T-helper 1 cell treated with Interleukin-12 subunit alpha and Interleukin-12 subunit beta and Interleukin-4 antibody, amounts not matched to agents 30 μg/mL and 1 μg/mL, for 36 hours (primary cell): Measurements from ENCODE around the gene VGLL1.
A peak's percentile ranks its signal among the peaks of the same experiment; 100 is the strongest.

Source experiments
- H3K27ac Mint-ChIP-seq: one replicate; pipeline ENCODE4 v1.8.0; 2021; ENCODE audit warnings: mild to moderate bottlenecking, mixed read lengths
- H3K27me3 Mint-ChIP-seq: one replicate; pipeline ENCODE4 v1.8.0; 2021; ENCODE audit warnings: low read depth, mixed read lengths
- H3K36me3 Mint-ChIP-seq: one replicate; pipeline ENCODE4 v1.8.0; 2021; ENCODE audit warnings: low read depth, mixed read lengths
- H3K4me1 Mint-ChIP-seq: one replicate; pipeline ENCODE4 v1.8.0; 2021; ENCODE audit warnings: low read depth, mixed read lengths
- H3K4me3 Mint-ChIP-seq: one replicate; pipeline ENCODE4 v1.8.0; 2021; ENCODE audit warnings: mild to moderate bottlenecking, moderate library complexity, mixed read lengths
- H3K9me3 Mint-ChIP-seq: one replicate; pipeline ENCODE4 v1.8.0; 2021; ENCODE audit warnings: mixed read lengths

VGLL1 gene

DNA sequence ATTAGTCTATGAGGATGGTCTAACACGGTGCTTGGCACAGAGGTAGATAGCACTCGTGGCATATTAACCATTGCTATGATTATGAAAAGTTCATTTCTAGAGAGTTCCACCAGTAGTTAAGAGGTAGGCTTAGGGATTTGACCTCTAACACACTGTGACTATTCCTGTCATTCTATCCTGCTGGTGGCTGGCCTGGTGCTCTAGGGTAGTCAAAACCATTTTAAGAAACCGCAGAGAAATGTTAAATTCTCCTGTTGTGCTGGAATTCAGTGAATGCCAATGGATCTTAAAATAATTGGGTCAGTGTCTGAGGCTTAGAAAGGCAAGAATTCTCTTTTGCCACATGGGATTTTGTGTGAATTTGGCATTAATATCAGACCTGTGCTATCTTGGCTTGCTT, 53.9 kb downstream of the VGLL1 start:
- no peaks in the 10 kb centered on the region for H3K27me3 Mint-ChIP-seq
- H3K9me3 Mint-ChIP-seq = no peaks in the 10 kb centered on the region
- peak overlapping the region; percentile 89 for H3K27ac Mint-ChIP-seq
- peaks cover 51% of the 10 kb centered on the region for H3K4me1 Mint-ChIP-seq
- no peaks in the 10 kb centered on the region for H3K36me3 Mint-ChIP-seq
- peak overlapping the region; percentile 66 for H3K4me3 Mint-ChIP-seq

DNA sequence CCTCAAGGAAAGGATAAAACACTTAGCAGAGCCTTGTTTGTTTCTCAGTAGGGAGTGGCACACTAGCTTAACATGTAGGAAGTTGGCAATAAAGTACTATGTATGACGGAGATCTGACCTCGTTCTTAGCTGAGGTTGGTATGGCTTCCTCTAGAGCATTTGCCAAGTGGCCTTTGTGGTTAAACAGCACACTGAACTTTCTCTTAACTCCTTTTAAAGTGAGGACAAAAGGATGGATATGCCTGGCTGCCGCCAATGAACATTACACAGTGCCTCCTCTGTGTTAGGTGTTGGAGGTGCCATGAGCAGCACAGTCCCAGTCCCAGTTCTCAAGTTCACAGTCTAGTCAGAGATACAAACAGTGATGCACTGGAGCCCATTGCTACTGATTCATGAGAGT, 54.4 kb downstream of the VGLL1 start:
- Mint-ChIP-seq H3K9me3 (no peaks in the 10 kb centered on the region), H3K27ac (peak overlapping the region; percentile 89), H3K36me3 (no peaks in the 10 kb centered on the region), H3K4me1 (peaks cover 51% of the 10 kb centered on the region), H3K27me3 (no peaks in the 10 kb centered on the region), H3K4me3 (peak overlapping the region; percentile 66)

DNA sequence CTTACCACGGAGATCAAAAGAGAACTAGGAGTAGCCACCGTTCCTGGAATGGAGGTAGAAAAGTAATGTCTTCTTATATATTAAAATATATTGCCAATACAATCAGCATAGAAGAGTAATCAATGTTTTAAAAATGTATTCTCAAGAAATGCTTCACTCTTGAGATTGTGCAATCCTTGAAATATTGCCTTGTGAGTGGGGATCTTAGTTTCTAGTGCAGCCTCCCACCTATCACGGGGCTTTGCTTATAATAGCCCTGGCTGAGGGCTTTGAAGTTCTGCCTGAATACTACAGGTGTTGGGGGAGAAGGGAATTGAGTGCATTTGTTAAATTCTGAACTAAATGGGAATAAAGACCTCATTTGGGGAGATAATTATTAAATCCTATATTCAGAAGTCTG, 55.5 kb downstream of the VGLL1 start:
- Mint-ChIP-seq H3K27me3 (no peaks in the 10 kb centered on the region), H3K36me3 (no peaks in the 10 kb centered on the region), H3K4me1 (peaks cover 51% of the 10 kb centered on the region), H3K9me3 (no peaks in the 10 kb centered on the region), H3K27ac (peak overlapping the region; percentile 69), H3K4me3 (peak overlapping the region; percentile 42)

DNA sequence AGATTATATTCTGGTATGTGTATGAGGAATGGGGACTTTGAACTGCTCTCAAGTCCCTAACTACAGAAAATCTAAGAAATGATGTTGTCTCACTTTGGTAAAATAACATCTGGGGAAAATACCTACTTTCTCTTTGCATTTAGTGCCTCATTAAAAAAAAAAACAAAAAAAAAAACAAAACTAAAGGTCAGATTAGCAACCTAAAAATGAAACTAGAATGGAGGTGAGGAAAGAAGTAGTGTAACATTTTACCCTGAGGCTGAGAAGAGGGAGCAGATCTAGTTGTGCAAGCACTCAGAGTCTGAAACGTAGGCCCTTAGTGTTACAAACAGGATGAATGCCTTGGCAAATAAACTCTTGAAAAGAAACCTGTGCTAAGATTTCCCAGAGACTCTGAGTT, 56.0 kb downstream of the VGLL1 start:
- Mint-ChIP-seq H3K36me3 (no peaks in the 10 kb centered on the region), H3K4me1 (peaks cover 51% of the 10 kb centered on the region), H3K27me3 (no peaks in the 10 kb centered on the region), H3K27ac (peak overlapping the region; percentile 69), H3K4me3 (peak overlapping the region; percentile 6), H3K9me3 (no peaks in the 10 kb centered on the region)

DNA sequence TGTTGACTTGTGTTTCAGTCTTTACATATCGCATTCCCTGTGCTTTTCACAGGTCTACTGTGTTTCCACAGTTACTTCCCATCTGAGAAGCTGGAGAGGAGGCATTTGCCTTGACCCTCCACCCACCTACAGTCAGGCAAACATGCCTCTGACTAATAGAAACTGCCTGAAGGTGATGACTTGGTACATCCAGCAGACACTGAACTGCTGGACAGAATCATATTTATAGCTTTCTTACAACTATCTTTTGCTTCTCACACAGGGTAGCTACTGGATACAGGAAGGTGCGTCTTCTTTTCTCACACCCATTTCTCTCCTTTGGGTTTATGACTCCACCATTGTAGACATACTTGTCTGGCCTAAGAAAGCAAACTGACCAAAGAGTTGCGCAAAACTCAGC, 58.0 kb downstream of the VGLL1 start:
- Mint-ChIP-seq H3K27ac (no peak overlapping the region), H3K4me3 (no peak overlapping the region)

DNA sequence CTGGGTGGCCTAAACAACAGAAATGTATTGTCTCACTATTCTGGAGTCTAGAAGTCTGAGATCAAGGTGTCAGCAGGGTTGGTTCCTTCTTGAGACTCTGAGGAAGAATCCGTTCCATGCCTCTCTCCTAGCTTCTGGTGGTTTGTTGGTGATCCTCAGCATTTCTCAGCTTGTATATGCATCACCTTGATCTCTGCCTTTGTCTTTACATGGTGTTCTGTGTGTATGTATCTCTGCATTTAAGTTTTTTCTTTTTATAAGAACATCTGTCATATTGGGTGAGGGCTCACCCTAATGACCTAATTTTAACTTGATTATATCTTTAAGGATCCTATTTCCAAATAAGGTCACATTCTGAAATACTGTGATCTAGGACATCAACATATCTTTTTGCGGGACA, 65.3 kb downstream of the VGLL1 start:
- H3K36me3 Mint-ChIP-seq = peaks cover 4% of the 10 kb centered on the region
- no peaks in the 10 kb centered on the region for H3K27me3 Mint-ChIP-seq
- H3K27ac Mint-ChIP-seq = peak overlapping the region; percentile 13
- H3K4me3 Mint-ChIP-seq = no peak overlapping the region
- peaks cover 37% of the 10 kb centered on the region for H3K4me1 Mint-ChIP-seq
- H3K9me3 Mint-ChIP-seq = no peaks in the 10 kb centered on the region

More for the DNA sequence above, 58.0 kb downstream of the VGLL1 start:
- H3K4me1 Mint-ChIP-seq = peaks cover 43% of the 10 kb centered on the region
- peaks cover 2% of the 10 kb centered on the region for H3K36me3 Mint-ChIP-seq
- no peaks in the 10 kb centered on the region for H3K9me3 Mint-ChIP-seq
- no peaks in the 10 kb centered on the region for H3K27me3 Mint-ChIP-seq

DNA sequence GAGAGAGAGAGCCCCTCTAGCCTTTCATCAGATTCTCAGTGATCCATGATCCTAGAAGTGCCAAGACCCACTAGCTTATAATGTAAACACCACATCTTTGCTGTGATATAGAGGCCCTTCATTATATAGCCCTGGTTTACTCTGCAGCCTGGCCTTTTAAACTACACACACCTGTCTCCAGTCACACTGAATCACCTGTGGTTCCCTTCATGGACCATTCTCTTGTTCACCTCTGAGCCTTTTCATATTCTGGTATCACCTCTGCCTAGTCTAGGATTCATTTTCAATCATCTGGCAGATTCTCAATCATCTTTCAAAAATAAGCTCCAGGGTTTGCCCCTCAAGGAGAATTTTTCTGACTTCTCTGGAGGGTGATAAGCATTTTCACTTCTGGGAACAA, 65.9 kb downstream of the VGLL1 start:
- Mint-ChIP-seq H3K9me3 (no peaks in the 10 kb centered on the region), H3K27ac (peak overlapping the region; percentile 49), H3K36me3 (peaks cover 4% of the 10 kb centered on the region), H3K27me3 (no peaks in the 10 kb centered on the region), H3K4me1 (peaks cover 37% of the 10 kb centered on the region), H3K4me3 (no peak overlapping the region)

DNA sequence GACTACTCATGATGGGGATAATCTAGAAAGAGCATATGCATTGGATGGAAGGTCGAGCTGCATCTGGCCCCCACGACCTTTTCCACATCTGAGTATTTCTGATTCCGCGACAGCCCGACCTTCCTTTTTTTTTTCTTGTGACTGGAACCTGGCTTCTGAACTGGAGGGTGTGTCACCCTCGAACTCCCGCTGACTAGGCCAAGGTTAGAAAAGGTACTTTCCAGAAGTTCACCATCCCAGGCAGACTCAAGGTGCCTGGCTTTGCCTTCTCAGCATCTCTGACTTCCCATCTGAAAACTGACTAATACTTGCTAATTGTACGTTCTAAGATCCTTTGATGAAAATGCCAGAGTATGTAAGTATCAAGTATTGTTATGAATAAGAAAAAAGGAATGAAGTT, 66.6 kb downstream of the VGLL1 start:
- Mint-ChIP-seq H3K36me3 (peaks cover 4% of the 10 kb centered on the region), H3K9me3 (no peaks in the 10 kb centered on the region), H3K27ac (peak overlapping the region; percentile 92), H3K4me3 (peak overlapping the region; percentile 60), H3K27me3 (no peaks in the 10 kb centered on the region), H3K4me1 (peaks cover 38% of the 10 kb centered on the region)

DNA sequence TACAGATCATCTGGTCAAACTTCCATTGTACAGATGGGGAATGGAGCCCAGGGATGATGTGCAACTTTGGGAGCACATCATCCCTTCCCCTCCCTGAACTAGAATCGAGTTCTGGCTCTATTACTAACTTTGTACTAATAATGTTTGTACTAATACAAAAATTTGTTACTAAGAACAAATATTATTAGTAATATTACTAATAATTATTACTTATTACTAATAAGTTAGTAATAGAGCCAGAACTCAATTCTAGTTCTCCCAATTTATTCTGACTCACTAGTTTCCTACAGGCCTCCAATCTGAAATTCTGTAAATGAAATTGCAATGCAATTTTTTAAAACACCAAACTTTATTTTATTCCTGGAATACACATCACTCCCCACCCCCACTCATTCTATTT, 68.0 kb downstream of the VGLL1 start:
- peaks cover 37% of the 10 kb centered on the region for H3K4me1 Mint-ChIP-seq
- no peak overlapping the region for H3K27ac Mint-ChIP-seq
- no peaks in the 10 kb centered on the region for H3K27me3 Mint-ChIP-seq
- peaks cover 2% of the 10 kb centered on the region for H3K36me3 Mint-ChIP-seq
- no peaks in the 10 kb centered on the region for H3K9me3 Mint-ChIP-seq
- no peak overlapping the region for H3K4me3 Mint-ChIP-seq
